ENCODE results near the gene ACSF3.

GRCh38 chr16:89145406-89146161, 51.9 kb downstream of the ACSF3 start:
- TF ChIP-seq RCOR1 (IDR thresholded peaks at IDR 0.05; ENCODE audit: insufficient replicate concordance, low read length) (no peak), RAD21 (IDR thresholded peaks at IDR 0.05; ENCODE audit: low read length) (no peak), CEBPB (IDR thresholded peaks at IDR 0.05; ENCODE audit: low read depth, low read length) (no peak), USF2 (IDR thresholded peaks at IDR 0.05; ENCODE audit: low read depth, low read length) (no peak), NFE2L2 (IDR thresholded peaks at IDR 0.05; ENCODE audit: low read depth, low read length) (no peak), FOS (IDR thresholded peaks at IDR 0.05; ENCODE audit: low read depth, low read length) (no peak), POLR2A (IDR thresholded peaks at IDR 0.05; ENCODE audit: low read depth, low read length) (no peak), RFX5 (IDR thresholded peaks at IDR 0.05; ENCODE audit: low read depth, low read length) (no peak), MAFK (IDR thresholded peaks at IDR 0.05; ENCODE audit: low read depth, low read length) (no peak), MAZ (IDR thresholded peaks at IDR 0.05; ENCODE audit: borderline replicate concordance, low read depth, low read length) (no peak), MXI1 (IDR thresholded peaks at IDR 0.05; ENCODE audit: borderline replicate concordance, low read depth, low read length) (no peak), SMC3 (IDR thresholded peaks at IDR 0.05; ENCODE audit: low read depth, low read length) (no peak)
- TF ChIP-seq, protein P1, sequence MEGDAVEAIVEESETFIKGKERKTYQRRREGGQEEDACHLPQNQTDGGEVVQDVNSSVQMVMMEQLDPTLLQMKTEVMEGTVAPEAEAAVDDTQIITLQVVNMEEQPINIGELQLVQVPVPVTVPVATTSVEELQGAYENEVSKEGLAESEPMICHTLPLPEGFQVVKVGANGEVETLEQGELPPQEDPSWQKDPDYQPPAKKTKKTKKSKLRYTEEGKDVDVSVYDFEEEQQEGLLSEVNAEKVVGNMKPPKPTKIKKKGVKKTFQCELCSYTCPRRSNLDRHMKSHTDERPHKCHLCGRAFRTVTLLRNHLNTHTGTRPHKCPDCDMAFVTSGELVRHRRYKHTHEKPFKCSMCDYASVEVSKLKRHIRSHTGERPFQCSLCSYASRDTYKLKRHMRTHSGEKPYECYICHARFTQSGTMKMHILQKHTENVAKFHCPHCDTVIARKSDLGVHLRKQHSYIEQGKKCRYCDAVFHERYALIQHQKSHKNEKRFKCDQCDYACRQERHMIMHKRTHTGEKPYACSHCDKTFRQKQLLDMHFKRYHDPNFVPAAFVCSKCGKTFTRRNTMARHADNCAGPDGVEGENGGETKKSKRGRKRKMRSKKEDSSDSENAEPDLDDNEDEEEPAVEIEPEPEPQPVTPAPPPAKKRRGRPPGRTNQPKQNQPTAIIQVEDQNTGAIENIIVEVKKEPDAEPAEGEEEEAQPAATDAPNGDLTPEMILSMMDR (conservative IDR thresholded peaks at IDR 0.05; ENCODE audit: low read depth, low read length), result no peak
- TF ChIP-seq, protein P2, sequence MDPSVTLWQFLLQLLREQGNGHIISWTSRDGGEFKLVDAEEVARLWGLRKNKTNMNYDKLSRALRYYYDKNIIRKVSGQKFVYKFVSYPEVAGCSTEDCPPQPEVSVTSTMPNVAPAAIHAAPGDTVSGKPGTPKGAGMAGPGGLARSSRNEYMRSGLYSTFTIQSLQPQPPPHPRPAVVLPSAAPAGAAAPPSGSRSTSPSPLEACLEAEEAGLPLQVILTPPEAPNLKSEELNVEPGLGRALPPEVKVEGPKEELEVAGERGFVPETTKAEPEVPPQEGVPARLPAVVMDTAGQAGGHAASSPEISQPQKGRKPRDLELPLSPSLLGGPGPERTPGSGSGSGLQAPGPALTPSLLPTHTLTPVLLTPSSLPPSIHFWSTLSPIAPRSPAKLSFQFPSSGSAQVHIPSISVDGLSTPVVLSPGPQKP (IDR thresholded peaks at IDR 0.05; ENCODE audit: borderline replicate concordance, low read depth, low read length), result no peak
